MCF 10A (cell line): ENCODE data around the gene ITGAV. TPM values are rescaled to one million over a fixed set of nuclear protein-coding genes. Genes with fewer than 3 reads are reported as not detected.

Experiments
- BruUV-seq: library from RNA; stranded (reverse); fragments of 400-500 nt; replicated peaks from 2 replicates; lab custom pipeline; 2021; lab: Mats Ljungman, UMichigan
- CTCF ChIA-PET: fragments of 300-600 bp; sonication (Branson Sonifier 250); formaldehyde crosslinking; extraction: SDS; loops from one replicate; lab custom pipeline; 2021; ENCODE audit warnings: antibody characterized with exemption, inconsistent platforms; lab: Yijun Ruan, JAX
- POLR2A ChIA-PET: fragments of 300-600, 350-650 bp; sonication (Branson Sonifier 250); formaldehyde crosslinking; extraction: SDS; loops from one replicate; lab custom pipeline; 2020; ENCODE audit warnings: antibody characterized with exemption, inconsistent platforms; lab: Yijun Ruan, JAX
- DNase-seq: peaks from one replicate; pipeline ENCODE4 v3.0.0-alpha.2; 2018; ENCODE audit not compliant: unreplicated experiment
- H3K27ac Mint-ChIP-seq: one replicate; pipeline ENCODE4 v1.8.0; 2022; ENCODE audit warnings: mild to moderate bottlenecking, low read depth, mixed read lengths; ENCODE audit not compliant: unreplicated experiment
- H3K27me3 Mint-ChIP-seq: one replicate; pipeline ENCODE4 v1.8.0; 2022; ENCODE audit warnings: mixed read lengths; ENCODE audit not compliant: insufficient read depth, unreplicated experiment
- H3K36me3 Mint-ChIP-seq: one replicate; pipeline ENCODE4 v1.8.0; 2022; ENCODE audit warnings: mild to moderate bottlenecking, moderate library complexity, mixed read lengths; ENCODE audit not compliant: insufficient read depth, unreplicated experiment
- H3K4me1 Mint-ChIP-seq: one replicate; pipeline ENCODE4 v1.8.0; 2022; ENCODE audit warnings: mixed read lengths; ENCODE audit not compliant: insufficient read depth, unreplicated experiment
- H3K4me3 Mint-ChIP-seq: one replicate; pipeline ENCODE4 v1.8.0; 2022; ENCODE audit warnings: mild to moderate bottlenecking, moderate library complexity, mixed read lengths; ENCODE audit not compliant: unreplicated experiment
- H3K9me3 Mint-ChIP-seq: one replicate; pipeline ENCODE4 v1.8.0; 2022; ENCODE audit warnings: mixed read lengths; ENCODE audit not compliant: unreplicated experiment
- intact Hi-C: fragments of 100-400 bp; cut with micrococcal nuclease; formaldehyde crosslinking; loops from 2 replicates; pipeline ENCODE4 v1.14.1; 2022
- total RNA-seq: library from RNA; stranded (reverse); gene quantifications from 2 replicates; pipeline ENCODE4 v1.2.3, GENCODE V29; 2022
- TF ChIP-seq, protein P1 (sequence below): fragments of 200-600 bp; IDR thresholded peaks from one replicate; pipeline ENCODE4 v1.8.0; 2022; ENCODE audit warnings: antibody characterized with exemption, mild to moderate bottlenecking; ENCODE audit not compliant: unreplicated experiment

The ITGAV gene
- total RNA-seq, 1 experiment from 2014 or later = 56.1 TPM

DNA sequence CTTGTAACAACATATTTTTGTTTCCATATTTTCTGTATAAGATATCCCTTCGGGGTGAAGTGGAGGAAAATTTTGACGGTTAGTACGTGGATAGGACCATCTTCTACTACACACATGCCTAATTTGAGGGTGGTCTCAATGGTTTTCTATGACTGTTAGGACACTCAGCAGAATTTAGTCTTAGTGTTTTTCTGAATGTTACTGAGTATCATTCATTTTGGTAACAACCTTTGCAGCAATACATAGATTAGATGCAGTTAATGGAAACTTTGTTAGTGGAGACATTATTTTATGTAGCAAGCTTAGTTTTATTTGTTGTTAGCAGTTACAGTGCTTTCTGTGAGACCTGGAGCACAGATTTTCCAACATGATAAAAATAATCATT, 1.6 kb downstream of the ITGAV start:
- TF ChIP-seq, protein P1, sequence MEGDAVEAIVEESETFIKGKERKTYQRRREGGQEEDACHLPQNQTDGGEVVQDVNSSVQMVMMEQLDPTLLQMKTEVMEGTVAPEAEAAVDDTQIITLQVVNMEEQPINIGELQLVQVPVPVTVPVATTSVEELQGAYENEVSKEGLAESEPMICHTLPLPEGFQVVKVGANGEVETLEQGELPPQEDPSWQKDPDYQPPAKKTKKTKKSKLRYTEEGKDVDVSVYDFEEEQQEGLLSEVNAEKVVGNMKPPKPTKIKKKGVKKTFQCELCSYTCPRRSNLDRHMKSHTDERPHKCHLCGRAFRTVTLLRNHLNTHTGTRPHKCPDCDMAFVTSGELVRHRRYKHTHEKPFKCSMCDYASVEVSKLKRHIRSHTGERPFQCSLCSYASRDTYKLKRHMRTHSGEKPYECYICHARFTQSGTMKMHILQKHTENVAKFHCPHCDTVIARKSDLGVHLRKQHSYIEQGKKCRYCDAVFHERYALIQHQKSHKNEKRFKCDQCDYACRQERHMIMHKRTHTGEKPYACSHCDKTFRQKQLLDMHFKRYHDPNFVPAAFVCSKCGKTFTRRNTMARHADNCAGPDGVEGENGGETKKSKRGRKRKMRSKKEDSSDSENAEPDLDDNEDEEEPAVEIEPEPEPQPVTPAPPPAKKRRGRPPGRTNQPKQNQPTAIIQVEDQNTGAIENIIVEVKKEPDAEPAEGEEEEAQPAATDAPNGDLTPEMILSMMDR = no peak
- H3K4me1 Mint-ChIP-seq = peaks cover 26% of the 10 kb centered on the region
- peak overlapping the region; percentile 60 for H3K27ac Mint-ChIP-seq
- H3K27me3 Mint-ChIP-seq = no peaks in the 10 kb centered on the region
- BruUV-seq = no TSS peak
- peak overlapping the region; percentile 76 for H3K4me3 Mint-ChIP-seq
- no peak for DNase-seq
- intact Hi-C loops = loop anchor here (2.0 to 5.0 kb wide), 2 partner anchors 77 to 89 kb away; no protein-coding TSS in a partner anchor
- ChIA-PET CTCF (interaction anchor here (1.0 kb wide), 1 partner anchor 50 kb away, joined by 3 read pairs; no protein-coding TSS in a partner anchor), POLR2A (interaction anchor here (0.6 to 3.7 kb wide), 5 partner anchors 16 to 111 kb away, joined by 3 to 59 read pairs (median 3); partner anchors contain the start of gene ZC3H15)
- no peaks in the 10 kb centered on the region for H3K36me3 Mint-ChIP-seq
- H3K9me3 Mint-ChIP-seq = no peaks in the 10 kb centered on the region

DNA sequence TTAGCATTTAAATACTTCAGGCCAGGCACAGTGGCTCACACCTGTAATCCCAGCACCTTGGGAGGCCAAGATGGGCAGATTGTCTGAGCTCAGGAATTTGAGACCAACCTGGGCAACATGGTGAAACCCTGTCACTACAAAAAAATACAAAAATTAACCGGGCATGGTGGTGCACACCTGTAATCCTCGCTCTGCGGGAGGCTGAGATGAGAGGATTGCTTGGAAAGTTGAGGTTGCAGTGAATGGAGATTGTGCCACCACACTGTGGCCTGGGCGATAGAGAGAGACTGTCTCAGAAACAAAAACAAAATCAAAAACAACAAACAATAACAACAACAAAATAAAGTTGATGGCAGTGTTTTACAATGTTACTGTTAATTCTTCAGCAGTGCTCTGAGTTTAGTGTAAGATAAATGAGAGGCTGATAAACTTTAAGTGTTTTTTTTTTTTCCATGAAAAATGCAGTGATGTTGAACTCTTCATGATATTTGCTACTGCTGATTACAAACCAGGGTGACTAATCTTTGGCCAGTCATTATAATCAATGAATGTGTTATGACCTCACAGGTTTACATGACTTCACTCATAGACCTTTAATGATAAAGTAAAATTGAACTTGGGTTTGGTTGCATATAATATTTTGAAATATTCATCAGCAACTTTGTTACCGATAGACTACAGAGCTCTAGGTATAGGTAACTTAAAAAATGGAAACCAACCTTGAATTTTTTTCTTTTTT, 2.5 kb downstream of the ITGAV start:
- Mint-ChIP-seq H3K27me3 (no peaks in the 10 kb centered on the region), H3K36me3 (no peaks in the 10 kb centered on the region), H3K9me3 (no peaks in the 10 kb centered on the region), H3K27ac (peak overlapping the region; percentile 60), H3K4me1 (peaks cover 26% of the 10 kb centered on the region), H3K4me3 (peak overlapping the region; percentile 76)
- DNase-seq = no peak
- ChIA-PET CTCF (interaction anchor here (0.7 to 1.0 kb wide), 2 partner anchors 43 to 49 kb away, joined by 3 read pairs; no protein-coding TSS in a partner anchor), POLR2A (interaction anchor here (0.8 to 3.7 kb wide), 8 partner anchors 17 to 106 kb away, joined by 3 to 59 read pairs (median 4); partner anchors contain the start of gene ZC3H15)
- BruUV-seq = no TSS peak
- TF ChIP-seq, protein P1 = no peak
- intact Hi-C loops = loop anchor here (5.0 kb wide), 1 partner anchor 90 kb away; no protein-coding TSS in a partner anchor

DNA sequence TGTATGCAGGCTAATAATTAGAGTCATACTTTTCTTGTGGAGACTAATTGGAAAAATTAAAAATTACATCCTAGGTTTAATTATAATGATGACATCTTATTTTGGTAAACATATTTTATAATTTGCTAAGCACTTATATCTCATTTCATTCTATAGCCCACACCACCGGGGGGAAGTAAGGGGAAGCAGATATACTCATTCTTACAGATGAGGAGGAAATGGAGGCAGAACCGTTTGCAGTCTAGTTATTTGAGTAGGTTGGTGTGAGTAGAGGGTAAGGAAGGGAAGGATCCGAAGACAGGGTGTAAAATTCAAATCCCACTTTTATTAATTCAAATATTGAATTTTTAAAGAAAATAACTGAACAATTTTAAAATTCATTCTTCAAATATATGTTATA, 3.7 kb downstream of the ITGAV start:
- Mint-ChIP-seq H3K36me3 (no peaks in the 10 kb centered on the region), H3K27ac (peak overlapping the region; percentile 56), H3K27me3 (no peaks in the 10 kb centered on the region), H3K4me1 (peaks cover 26% of the 10 kb centered on the region), H3K4me3 (no peak overlapping the region), H3K9me3 (no peaks in the 10 kb centered on the region)
- intact Hi-C loops = loop anchor here (5.0 kb wide), 1 partner anchor 91 kb away; no protein-coding TSS in a partner anchor
- no TSS peak for BruUV-seq
- ChIA-PET POLR2A (interaction anchor here (0.8 to 1.0 kb wide), 2 partner anchors 38 to 108 kb away, joined by 3 to 7 read pairs; partner anchors contain the start of gene ZC3H15), CTCF (no interaction called here)
- DNase-seq = no peak
- TF ChIP-seq, protein P1 = no peak
